GM19324 (cell line): ENCODE results near the gene ZNF609.
A peak's percentile ranks its signal among the peaks of the same experiment; 100 is the strongest.
"Not testable (repeated sequence)": the region's sequence is repeated elsewhere in the genome, so short reads cannot be mapped to it uniquely, and the experiment has no call there.

Experiments
- ATAC-seq: cut with Tn5 transposase; IDR thresholded peaks from one replicate; pipeline ENCODE4 v1.9.1; 2021; ENCODE audit warnings: mild to moderate bottlenecking, moderate library complexity; ENCODE audit not compliant: unreplicated experiment, low FRiP score

Gene ZNF609

DNA sequence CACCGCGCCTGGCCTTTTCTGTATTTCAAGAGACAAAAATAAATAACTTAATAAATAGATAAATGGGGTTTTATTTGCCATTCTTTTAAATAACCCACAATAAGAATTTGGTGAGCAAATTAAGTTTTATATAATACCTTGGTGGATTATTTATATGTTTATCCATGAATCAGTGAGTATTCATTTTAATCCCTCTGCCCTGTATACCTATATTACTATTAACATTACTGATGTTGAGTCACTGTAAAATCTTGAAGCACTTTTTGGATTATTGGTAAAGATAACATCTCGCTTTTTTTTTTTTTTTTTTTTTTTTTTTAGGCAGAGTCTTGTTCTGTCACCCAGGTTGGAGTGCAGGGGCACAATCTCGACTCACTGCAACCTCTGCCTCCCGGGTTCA, 154.1 kb downstream of the ZNF609 start:
- no peak for ATAC-seq

DNA sequence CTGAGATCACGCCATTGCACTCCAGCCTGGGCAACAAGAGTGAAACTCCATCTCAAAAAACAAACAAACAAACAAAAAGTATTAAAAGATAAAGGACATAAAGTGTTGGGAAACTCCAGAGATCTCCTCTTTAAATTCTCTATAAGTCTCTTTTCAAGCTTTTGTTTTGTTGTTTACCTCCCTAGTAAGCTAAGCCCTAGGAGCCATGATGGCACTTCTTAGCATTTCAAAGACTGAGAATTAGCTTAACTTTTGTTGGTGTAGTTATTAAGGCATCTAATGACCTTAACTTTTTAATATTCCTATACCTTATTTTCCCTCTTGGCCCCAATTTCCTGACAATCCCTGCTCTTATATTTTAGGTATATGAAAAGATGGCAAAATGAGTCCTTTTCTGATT, 157.3 kb downstream of the ZNF609 start:
- ATAC-seq = no peak

DNA sequence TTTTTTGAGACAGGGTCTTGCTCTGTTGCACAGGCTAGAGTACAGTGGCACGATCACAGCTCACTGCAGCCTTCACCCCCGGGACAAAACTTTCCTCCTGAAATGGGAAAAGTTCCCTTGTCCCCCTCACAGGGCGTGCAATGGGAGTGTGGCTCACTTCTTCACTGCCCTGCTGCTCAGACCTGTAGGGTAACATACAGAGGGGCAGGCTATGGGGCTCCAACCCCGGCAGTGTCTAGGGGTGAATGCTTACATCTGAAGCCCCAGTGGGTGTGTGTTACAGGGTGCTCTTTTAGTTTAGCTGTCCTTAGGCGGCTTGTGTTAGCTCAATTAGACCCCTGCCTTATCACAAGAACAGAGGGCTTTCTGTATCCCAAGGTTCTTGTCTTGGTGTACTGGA, 157.8 kb downstream of the ZNF609 start:
- no peak for ATAC-seq

DNA sequence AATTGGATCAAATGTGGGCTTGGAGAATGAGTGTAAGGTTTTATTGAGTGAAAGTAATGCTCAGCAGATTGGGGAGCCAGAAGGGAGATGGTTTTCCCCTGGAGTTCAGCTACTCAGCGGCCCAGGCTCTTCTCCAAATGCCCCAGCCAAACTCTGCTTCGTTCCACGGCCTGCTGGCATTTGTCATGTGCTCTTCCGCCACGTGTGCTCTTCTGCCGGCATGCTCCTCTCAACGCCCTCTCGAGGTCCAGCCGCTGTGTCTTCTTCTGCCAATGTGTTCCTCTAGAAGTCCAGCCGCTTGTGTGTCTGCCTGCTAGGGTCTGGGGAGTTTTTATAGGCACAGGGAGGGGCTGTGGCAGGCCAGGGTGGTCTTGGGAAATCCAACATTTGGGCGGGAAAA, 158.2 kb downstream of the ZNF609 start:
- ATAC-seq = no peak

DNA sequence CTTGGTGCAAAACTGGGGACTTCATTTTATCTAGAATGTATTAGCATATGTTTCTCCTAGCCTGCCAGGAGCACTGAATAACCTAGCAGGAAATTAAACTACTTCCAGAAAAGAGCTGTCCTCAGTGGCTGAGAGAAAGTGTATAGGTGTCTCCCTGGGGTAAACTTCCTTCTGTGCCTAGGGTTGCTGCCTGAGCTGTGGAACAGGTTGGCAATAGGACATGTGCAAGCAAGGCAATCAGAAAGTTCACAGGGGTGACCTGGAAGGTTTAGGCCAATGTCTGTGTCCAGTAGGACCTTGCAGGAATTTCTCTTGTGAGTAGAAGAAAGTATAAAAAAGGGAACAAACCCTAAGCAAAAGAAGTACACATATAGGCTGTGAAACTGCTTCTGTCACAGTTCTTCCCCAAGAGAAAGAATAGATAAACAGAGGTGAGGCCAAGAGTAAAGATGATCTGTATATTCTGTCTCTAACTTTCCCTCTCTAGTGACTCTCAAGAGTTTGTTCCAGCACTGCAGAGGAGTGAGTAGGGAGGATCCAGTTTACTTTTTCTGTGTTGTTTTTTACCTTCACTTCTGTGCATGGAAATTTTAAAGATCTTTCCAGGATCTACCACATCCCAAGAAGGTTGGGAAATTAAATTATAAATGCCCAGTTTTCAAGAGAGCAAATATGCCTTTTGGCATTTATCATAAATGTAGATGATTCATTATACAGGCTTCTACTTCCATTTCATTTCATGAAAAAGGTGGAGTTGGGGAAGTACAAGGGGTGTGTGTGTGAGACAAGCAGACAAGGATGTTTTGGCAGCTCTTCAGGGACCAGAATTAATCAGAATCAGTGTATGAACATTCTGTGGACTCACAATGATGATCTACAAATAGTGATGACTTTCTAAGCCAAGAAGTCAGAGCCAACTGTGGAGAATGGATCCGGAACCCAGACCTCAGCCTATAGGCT, 159.8 kb downstream of the ZNF609 start:
- no peak for ATAC-seq

DNA sequence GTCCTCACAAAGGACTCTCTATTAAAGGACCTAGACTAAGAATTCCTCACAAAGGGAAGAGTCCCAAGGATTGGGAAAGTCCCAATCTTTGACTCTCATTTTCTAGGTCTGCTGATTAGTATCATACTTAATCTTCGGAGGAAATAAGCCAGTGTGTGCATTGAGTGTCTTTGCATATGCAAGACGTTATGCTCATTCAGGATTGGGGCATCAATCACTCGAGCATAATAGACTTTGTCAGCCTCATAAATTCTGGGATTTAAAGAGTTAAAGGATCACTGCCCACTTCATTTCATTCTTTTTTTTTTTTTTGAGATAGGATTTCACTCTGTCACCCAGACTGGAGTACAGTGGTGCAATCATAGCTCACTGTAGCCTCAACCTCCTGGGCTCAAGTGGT, 160.7 kb downstream of the ZNF609 start:
- no peak for ATAC-seq

DNA sequence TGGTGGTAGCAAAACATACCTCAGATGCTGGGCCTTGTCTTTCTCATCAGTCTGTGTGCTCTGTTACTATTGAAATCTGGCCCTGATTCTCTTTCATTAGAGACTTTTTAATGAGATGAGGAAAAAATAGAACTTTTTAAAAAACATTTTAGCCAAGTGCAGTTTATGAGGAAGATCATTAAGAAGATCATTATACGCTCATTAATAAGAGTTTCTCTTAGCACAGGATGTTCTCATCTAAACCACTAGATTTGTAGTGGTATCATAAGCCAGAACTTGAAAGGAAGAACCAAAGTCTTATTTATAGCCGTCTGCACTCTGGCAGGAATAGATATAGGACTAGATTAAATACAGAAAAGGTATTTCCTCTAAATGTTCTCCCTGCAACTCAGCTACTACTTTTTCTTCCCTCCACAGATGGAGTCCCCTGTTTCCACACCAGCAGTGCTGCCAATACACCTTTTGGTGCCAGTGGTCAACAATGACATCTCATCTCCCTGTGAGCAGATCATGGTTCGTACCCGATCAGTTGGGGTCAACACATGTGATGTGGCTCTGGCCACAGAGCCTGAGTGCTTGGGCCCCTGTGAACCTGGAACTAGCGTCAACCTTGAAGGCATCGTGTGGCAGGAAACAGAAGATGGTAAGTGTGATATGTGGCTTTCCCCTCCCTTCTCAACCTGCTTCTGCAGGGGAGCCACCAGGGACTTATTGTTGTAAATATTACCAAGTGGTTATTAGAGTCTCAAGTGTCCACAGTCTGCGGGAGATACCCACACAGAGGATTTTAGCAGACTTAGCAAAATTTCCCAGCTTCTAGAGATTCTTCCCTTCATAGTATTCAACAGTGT, 162.3 kb downstream of the ZNF609 start:
- no peak for ATAC-seq

DNA sequence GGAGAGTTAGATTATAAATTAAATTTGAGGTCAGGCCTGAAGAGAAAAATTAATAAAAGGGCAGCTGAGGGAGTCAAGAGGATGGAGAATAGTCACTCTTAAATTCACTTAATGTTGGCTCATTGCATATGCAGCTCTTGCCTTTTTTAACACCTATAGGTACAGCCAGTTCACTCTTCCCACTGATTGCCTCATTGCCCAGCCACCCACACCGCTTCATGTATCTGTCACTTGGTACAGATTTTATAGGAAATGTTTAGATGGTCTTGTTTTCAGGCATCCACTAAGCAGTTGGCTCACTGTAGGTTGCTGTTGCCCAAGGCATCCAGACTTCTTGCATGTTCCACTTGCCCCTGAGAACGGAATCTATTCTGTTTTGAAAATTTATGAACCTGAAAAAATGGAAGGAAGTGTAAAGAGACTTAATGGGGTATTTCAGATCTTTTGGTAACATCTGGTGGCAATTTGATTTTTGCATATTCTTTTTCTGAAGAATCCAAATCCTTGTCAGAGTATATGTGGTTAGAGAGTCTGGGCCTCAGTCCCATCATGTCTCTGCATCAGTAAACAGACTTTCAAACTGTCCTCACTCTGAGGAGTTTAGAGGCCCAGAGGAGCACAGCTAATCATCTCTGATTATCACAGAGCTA, 163.1 kb downstream of the ZNF609 start:
- no peak for ATAC-seq

DNA sequence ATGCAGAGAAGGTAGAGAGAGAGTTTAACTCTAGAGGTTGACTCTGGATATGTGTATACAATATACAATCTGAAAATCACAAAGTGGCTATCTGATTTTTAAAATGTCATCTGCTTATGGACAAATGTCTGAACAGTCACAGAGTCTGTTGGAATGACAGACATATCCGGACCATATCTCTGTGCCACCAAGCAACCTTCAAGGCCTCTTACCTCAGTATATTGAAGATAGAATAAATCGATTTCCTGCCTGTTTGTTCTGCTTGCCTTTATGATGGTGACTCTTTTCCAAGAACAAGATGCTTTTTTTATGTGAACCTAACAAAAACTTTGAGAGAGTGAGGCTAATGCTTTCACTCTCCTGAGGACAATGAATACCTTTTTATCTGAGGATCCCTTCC, 163.9 kb downstream of the ZNF609 start:
- no peak for ATAC-seq

DNA sequence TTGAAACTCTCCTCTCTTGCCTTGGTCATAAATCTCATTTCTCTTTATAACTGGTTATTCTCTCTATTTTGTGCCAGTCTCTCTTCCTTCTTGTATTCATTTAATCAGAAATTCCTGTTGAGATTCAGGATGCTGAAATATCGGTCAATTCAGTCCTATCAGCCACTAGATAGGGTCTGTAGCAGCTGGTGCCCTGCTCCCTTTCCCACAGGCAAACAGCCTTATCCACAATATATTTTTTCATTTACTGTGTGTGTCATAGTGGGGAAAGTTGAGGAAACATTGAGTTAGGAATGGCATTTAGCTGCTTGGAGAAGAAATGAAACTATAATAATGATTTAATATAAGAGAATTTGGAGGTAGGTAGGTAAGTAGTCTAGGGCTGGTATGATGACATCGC, 168.7 kb downstream of the ZNF609 start:
- ATAC-seq = no peak

DNA sequence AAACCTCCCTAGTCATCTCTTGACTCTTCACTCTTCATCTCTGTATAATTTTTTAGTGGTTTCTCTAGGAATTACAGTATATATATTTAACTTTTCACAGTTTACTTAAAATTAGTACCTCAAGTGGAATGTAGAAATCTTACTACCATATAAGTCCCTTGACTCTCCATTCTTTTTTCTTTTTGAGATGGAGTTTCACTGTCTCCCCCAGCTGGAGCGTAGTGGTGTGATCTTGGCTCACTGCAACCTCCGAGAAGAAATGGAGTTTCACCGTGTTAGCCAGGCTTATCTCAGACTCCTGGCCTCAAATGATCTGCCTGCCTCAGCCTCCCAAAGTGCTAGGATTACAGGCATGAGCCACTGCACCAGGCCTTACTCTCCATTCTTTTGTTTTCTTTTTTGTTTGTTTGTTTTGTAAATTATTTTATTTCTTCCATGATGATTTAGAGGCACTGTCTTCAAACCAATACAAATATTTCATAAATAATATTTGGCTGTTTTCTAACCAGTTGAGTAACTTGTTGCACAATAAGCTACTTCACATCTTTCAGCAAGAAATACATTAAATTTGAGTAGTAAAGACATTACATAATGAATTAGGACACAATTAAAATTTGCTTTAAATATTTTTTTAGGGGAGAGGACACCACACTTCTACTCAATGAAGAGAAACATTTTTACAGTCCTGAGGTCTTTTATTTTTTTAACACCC, 170.2 kb downstream of the ZNF609 start:
- no peak for ATAC-seq

DNA sequence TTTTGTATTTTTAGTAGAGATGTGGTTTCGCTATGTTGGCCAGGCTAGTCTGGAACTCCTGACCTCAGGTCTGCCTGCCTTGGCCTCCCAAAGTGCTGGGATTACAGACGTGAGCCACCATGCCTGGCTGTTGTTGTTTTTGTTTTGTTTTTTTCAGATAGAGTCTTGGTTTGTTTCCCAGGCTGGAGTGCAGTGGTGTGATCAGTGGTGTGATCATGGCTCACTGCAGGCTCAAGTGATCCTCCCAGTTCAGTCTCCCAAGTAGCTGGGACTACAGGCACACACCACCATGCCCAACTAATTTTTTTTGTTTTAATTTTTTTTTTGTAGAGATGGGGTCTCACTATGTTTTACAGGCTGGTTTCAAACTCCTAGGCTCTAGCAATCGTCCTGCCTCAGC, 172.3 kb downstream of the ZNF609 start:
- not testable (repeated sequence) for ATAC-seq

DNA sequence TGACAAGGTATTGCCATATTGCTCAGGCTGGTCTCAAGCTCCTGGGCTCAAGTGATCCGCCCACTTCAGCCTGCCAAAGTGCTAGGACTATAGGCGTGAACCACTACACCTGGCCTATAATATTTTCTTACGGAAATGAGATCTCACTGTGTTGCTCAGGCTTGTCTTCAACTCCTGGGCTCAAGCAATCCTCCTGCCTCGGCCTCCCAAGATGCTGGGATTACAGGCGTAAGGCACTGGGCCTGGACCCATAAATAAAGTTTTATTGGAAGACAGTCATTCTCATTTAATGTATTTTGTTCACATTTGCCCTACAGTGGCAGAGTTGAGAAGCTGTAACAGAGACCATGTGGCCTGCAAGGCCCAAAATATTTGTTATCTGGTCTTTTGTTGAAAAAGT, 173.0 kb downstream of the ZNF609 start:
- ATAC-seq = no peak

DNA sequence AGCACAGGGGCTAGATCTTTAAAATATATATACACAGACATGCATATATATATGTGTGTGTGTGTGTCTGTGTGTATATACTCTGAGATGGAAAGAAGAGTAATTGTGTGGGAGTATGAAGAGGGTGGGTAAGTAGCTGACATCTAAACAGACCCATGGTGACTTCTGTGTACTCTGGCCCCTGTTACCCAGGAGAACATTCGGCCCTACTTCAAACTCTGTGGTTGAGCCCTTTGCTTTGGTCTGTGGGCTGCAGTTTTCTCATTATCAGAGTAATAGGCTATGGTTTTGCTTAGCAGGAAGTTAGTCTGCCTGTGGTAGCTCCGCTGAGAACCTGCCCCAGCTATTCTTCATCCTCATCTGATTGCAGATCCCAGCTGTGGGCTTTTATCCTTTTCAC, 173.6 kb downstream of the ZNF609 start:
- peak; percentile 73 for ATAC-seq

DNA sequence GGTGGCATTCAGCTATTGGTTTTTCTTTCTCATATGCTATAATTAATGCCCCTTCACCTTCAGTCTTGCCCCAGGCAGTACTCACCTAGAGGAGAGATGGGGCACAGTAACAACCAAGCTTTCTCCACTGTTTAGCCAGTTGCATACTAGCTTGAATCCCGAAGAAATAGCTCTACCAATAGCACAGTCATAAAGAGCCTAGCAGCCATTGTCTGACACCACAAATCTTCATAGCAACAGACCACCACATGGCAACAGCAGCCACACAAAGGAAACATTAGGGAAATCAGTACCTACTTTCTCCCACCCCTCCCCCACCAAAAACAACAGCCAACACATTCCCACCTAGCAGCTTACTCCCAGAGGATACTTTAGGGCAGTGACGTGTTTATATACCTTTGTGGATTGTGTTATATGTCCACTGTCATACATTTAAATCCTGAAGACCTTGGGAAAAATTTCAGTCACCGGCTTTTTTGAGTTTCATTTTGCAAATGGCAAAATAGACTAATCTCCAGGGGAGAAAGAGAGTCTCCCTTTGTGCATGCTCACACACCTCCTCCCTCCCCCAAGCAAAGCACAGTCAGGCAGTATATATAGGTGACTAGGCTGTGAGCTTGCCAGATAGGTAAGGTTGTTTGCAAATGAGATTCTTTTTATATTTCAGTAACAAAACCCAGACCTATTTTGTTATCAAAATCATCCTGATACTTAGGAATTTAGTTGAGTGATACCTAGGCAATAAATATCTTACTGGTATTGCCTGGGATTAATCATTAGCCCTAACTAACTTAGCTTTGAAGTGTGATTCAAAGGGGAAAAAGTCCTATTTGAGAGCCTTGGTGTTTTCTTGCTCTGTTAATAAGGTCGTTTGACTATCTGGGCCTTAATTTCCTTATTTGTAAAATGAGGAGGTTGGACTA, 174.5 kb downstream of the ZNF609 start:
- peak; percentile 40 for ATAC-seq

DNA sequence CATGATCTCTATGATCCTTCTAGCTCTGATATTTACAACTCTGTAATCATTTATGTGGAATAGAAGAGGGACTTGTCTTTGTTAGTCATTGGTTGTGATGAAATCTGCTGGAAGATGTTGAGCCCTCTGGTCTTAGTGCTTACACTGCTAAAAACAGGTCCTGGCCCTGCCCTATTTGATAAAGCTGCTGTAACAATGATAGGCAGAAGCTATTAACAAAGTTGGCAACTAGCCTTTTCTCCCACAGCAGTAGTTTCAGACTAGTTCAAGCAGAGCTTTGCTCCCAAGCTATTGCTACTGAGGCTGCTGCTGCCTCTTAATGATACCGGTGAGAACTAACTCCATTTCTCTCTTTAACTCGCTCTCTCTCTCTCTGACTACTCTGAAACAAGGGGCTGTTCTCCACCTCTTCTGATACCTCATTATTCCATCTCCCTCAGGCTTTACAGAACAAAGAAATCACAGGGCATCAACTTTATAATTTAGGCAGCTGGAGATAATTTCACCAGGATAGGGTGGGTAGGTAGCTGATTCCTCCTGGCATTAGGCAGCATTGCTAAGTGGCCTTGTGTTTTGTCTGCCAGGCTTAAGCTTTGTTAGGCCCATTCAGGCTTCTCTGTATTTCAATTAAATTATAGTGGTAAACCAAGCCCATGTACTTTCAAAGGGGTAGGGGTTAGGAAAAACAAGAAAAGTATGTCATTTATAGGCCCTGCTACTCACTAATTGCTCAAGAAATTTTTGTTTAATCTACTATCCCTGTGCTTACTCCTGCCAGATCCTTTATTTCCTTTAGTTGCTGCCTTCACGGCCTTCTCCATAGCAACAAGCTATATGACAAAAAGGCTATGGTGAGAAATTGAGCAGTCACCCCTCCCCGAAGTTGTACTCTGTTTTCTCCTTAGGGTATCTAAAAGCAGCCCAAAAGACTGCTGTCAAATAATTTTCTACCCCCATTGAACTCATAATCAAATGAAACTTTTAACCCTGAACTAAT, 175.4 kb downstream of the ZNF609 start:
- ATAC-seq = peak; percentile 6

DNA sequence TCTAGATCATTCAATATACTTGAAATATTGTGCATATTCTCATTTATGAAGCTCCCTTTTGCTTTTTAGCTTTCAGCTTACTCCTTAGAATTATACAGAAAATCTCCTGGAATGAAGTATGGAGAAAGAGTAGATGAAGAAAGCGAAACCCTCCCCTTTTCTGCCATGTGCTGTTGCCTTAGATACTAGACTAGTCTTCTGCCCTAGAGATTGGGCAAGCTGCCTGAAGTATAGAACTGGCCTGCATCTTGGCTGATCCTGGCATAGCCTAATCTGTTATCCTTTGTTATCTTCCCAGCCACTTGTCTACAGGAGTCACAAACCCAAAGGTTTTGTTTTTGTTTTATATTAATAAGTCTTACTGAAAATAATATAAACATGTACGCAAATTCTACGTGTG, 176.2 kb downstream of the ZNF609 start:
- ATAC-seq = no peak

DNA sequence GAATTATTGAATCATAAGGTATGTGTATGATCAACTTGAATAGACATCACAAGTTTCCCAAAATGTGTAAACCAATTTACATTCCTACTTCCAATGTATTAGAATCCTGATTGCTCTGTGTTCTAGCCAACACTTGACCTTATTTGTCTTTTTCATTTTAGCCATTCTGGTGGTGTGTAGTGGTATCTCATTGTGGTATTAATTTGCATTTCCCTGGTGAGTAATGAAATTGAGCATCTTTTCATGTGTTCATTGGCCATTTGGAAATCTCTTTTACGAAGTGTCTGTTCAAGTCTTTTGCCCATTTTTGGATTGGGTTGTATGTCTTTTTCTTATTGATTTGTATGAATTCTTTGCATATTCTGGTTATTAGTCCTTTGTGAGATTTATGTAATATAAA, 177.0 kb downstream of the ZNF609 start:
- ATAC-seq = no peak
